NB4 (cell line): Measurements from ENCODE around the gene KPTN.

Experiments
- DNase-seq: peaks from one replicate; pipeline ENCODE4 v3.0.0; 2010; ENCODE audit warnings: low read depth
- H3K4me3 ChIP-seq: one replicate; pipeline ENCODE4 v1.5.1; 2011; ENCODE audit warnings: mild to moderate bottlenecking, low read depth, low read length, moderate library complexity
- CTCF ChIP-seq: IDR thresholded peaks from one replicate; pipeline ENCODE4 v1.5.1; 2012; ENCODE audit warnings: low read depth, low read length
- MAX ChIP-seq: IDR thresholded peaks from 2 replicates; pipeline ENCODE4 v1.6.1; 2011; ENCODE audit warnings: low read depth, low read length
- MYC ChIP-seq: IDR thresholded peaks from 2 replicates; pipeline ENCODE4 v1.6.1; 2011; ENCODE audit warnings: low read depth, low read length
- POLR2A ChIP-seq: IDR thresholded peaks from 2 replicates; pipeline ENCODE4 v1.6.1; 2011; ENCODE audit warnings: mild to moderate bottlenecking; ENCODE audit not compliant: insufficient read length; ENCODE audit errors: extremely low read depth

KPTN gene

GRCh38 chr19:47507924-47508553, 24.0 kb upstream of the KPTN start:
- H3K4me3 ChIP-seq: no peak overlapping the region
- no peak for DNase-seq

GRCh38 chr19:47507012-47507411, 23.0 kb upstream of the KPTN start:
- H3K4me3 ChIP-seq: no peak overlapping the region
- TF ChIP-seq CTCF: no peak
- TF ChIP-seq POLR2A: no peak
- TF ChIP-seq MYC: no peak
- TF ChIP-seq MAX: no peak
- no peak for DNase-seq

More at GRCh38 chr19:47507924-47508553, 24.0 kb upstream of the KPTN start:
- TF ChIP-seq MYC: no peak
- no peak for TF ChIP-seq MAX
- TF ChIP-seq POLR2A: no peak
- no peak for TF ChIP-seq CTCF

- H3K4me3 ChIP-seq: no peak overlapping the region
- TF ChIP-seq POLR2A (no peak), CTCF (no peak), MYC (no peak), MAX (no peak)
- no peak for DNase-seq
Observed at GRCh38 chr19:47506459-47506858, 22.4 kb upstream of the KPTN start.

GRCh38 chr19:47505506-47505905, 21.5 kb upstream of the KPTN start:
- H3K4me3 ChIP-seq: no peak overlapping the region
- DNase-seq: no peak
- TF ChIP-seq POLR2A (no peak), MAX (no peak), MYC (no peak), CTCF (no peak)

- TF ChIP-seq CTCF (no peak), POLR2A (no peak), MAX (no peak), MYC (no peak)
- no peak for DNase-seq
- no peak overlapping the region for H3K4me3 ChIP-seq
Observed at GRCh38 chr19:47503826-47504150, 19.8 kb upstream of the KPTN start.
